Right hindlimb (tissue), 1 donor: ENCODE measurements around the gene ULK3.
A peak's percentile ranks its signal among the peaks of the same experiment; 100 is the strongest.

ENCODE experiments used
- DNase-seq: peaks from one replicate; pipeline ENCODE4 v3.0.0-alpha.2; 2018

ULK3 gene

GRCh38 chr15:74798388-74799254 is 44.3 kb downstream of the ULK3 start:
- DNase-seq = no peak

GRCh38 chr15:74795966-74796625 is 46.9 kb downstream of the ULK3 start:
- no peak for DNase-seq

GRCh38 chr15:74794970-74795349 is 48.0 kb downstream of the ULK3 start:
- DNase-seq = no peak

GRCh38 chr15:74794248-74794969 is 48.5 kb downstream of the ULK3 start:
- no peak for DNase-seq

- no peak for DNase-seq
These were observed 49.6 kb downstream of the ULK3 start for GRCh38 chr15:74793135-74794028.

- DNase-seq = no peak
These were observed 50.5 kb downstream of the ULK3 start for GRCh38 chr15:74792227-74793016.

- DNase-seq = no peak
These were observed 51.3 kb downstream of the ULK3 start for GRCh38 chr15:74791667-74792066.

GRCh38 chr15:74791007-74791406 is 51.9 kb downstream of the ULK3 start:
- no peak for DNase-seq

- peak; percentile 82 for DNase-seq
These were observed 52.7 kb downstream of the ULK3 start for GRCh38 chr15:74790080-74790916.

GRCh38 chr15:74789741-74790079 is 53.2 kb downstream of the ULK3 start:
- DNase-seq = no peak

- no peak for DNase-seq
These were observed 53.8 kb downstream of the ULK3 start for GRCh38 chr15:74789171-74789631.

- no peak for DNase-seq
These were observed 54.2 kb downstream of the ULK3 start for GRCh38 chr15:74788683-74789151.

- no peak for DNase-seq
These were observed 54.8 kb downstream of the ULK3 start for GRCh38 chr15:74788042-74788682.

GRCh38 chr15:74787251-74788041 is 55.5 kb downstream of the ULK3 start:
- DNase-seq = peak; percentile 71

- DNase-seq = no peak
These were observed 56.3 kb downstream of the ULK3 start for GRCh38 chr15:74786551-74787165.
